WERI-Rb-1 (cell line): ENCODE measurements around the gene ARHGAP21.

ENCODE experiments used
- DNase-seq: peaks from one replicate; pipeline ENCODE4 v3.0.0-alpha.2; 2020
- H3K27ac ChIP-seq: fragments of 250-450 bp; sonication (Bioruptor Pico); 2 replicates; pipeline ENCODE4 v1.5.1; 2020; ENCODE audit warnings: mild to moderate bottlenecking, moderate library complexity
- H3K27me3 ChIP-seq: fragments of 250-450 bp; sonication (Bioruptor Pico); 2 replicates; pipeline ENCODE4 v1.5.1; 2021; ENCODE audit warnings: mild to moderate bottlenecking, low read depth, moderate library complexity; ENCODE audit not compliant: insufficient read depth, severe bottlenecking
- H3K36me3 ChIP-seq: fragments of 250-450 bp; sonication (Bioruptor Pico); 2 replicates; pipeline ENCODE4 v1.5.1; 2020; ENCODE audit warnings: mild to moderate bottlenecking, moderate library complexity
- H3K4me3 ChIP-seq: 2 replicates; pipeline ENCODE4 v1.5.1; 2011; ENCODE audit warnings: low read depth, mild to moderate bottlenecking, control low read depth, low read length
- H3K9me3 ChIP-seq: fragments of 250-450 bp; sonication (Bioruptor Pico); 2 replicates; pipeline ENCODE4 v1.5.1; 2021; ENCODE audit warnings: mild to moderate bottlenecking, moderate library complexity; ENCODE audit not compliant: severe bottlenecking
- CTCF ChIP-seq: IDR thresholded peaks from 2 replicates; pipeline ENCODE4 v1.5.1; 2011; ENCODE audit warnings: low read depth, mild to moderate bottlenecking, control low read depth, inconsistent platforms, low read length

ARHGAP21 gene

GRCh38 chr10:24645022-24645421 lies 78.7 kb downstream of the ARHGAP21 start:
- no peak for DNase-seq
- H3K36me3 ChIP-seq: no peaks in the 10 kb centered on the region
- TF ChIP-seq CTCF: no peak
- H3K27me3 ChIP-seq: no peaks in the 10 kb centered on the region
- H3K9me3 ChIP-seq: no peaks in the 10 kb centered on the region
- H3K27ac ChIP-seq: no peak overlapping the region
- H3K4me3 ChIP-seq: no peak overlapping the region

DNA sequence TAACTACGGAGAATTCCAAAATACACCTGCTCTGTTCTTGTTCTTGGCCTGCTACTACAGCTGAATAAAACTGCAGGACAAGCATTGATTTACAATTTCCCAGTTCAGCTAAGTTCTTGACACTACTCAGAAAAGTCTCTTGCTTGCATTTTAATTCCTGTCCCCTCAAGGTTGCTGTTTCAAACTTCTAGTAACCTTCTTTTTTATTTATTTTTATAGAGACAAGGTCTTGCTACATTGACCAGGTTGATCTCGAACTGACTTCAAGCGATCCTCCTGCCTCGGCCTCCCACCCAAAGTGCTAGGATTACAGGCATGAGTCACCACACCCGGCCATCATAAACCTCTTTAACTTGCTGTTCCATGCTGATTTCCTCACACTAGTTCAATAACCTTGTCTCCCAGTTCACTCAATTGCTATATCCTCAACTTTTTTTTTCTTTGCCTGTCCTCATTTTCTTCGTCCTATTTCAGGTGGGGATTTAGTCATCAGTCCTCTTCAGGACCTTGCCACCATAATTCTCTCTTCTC lies 79.9 kb downstream of the ARHGAP21 start:
- no peak for TF ChIP-seq CTCF
- H3K36me3 ChIP-seq: no peaks in the 10 kb centered on the region
- H3K27ac ChIP-seq: no peak overlapping the region
- DNase-seq: no peak
- H3K4me3 ChIP-seq: no peak overlapping the region
- no peaks in the 10 kb centered on the region for H3K27me3 ChIP-seq
- H3K9me3 ChIP-seq: no peaks in the 10 kb centered on the region

DNA sequence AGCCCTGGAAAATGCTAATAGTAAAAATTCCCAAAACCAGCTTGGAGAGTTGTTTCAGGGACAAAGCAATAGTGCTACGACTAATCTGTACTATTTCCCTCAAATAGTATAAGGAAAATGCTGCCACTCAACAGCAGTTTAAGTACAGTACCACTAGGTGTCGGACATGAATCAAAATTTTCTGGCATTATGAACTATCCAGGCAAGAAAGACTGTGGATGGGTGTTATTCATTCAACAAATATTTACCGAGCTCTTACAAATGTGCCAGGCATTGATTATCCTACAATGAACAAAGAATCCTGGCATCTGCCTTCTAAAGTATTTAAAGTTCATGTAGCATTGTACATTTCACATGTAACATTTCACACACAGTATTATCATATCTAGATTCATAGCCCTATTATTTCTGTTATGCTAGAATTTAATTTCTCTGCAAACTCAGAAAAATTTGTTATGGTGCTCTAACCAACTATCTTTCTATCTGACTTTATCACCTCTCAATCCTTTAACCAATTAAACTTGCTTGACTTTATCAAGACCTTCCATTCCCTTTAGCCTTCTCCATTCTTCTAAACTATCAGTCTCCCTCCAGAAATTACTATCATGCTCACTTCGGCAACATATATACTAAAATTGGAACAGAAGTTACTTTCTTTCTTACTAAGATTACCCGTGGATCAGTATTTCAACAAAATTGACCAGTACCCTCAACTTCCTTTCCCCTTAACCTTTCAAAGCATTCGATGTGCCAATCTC lies 80.6 kb downstream of the ARHGAP21 start:
- Histone ChIP-seq H3K27me3 (no peaks in the 10 kb centered on the region), H3K36me3 (no peaks in the 10 kb centered on the region), H3K9me3 (no peaks in the 10 kb centered on the region), H3K4me3 (no peak overlapping the region), H3K27ac (no peak overlapping the region)
- peak; percentile 11 for DNase-seq
- peak; percentile 26; the same call in 1 of the 2 replicates for TF ChIP-seq CTCF

DNA sequence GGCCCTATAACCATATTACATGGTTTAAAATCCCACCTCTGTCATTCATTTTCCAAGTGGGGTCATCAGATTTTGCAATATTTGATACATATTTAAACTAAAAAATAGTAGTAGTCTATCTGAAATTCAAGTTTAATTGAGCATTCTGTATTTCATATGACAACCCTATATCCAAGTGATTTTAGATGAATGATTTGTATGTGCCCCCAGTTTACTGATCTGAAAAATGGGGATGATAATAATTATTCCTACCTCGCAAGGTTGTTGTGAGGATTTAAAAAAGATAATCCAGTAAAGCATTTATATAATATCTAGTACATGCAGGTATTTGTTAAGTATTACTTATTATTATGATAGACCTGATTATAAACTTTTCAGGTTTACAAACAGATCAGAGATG lies 84.6 kb downstream of the ARHGAP21 start:
- Histone ChIP-seq H3K27me3 (no peaks in the 10 kb centered on the region), H3K9me3 (no peaks in the 10 kb centered on the region), H3K36me3 (no peaks in the 10 kb centered on the region), H3K27ac (no peak overlapping the region), H3K4me3 (no peak overlapping the region)
- no peak for DNase-seq
- no peak for TF ChIP-seq CTCF

DNA sequence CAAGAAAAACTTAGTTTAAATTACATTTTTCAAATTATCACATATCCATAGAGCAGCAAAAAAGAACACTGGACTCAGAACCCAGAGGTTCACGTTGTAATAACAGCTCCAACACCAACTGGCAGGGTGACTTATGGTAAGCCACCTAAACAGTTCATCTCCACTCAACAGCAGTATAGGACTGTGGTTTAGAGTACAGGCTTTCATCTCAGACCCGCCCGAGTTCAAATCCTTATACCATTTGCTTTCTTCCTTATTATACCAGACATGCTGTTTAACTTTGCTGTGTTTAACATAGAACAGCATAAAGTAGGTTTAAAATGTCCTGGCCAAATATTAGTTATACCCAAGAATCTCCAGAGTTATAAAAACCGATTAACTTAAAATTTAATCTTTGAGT lies 97.9 kb downstream of the ARHGAP21 start:
- H3K9me3 ChIP-seq: no peaks in the 10 kb centered on the region
- H3K27me3 ChIP-seq: no peaks in the 10 kb centered on the region
- no peak overlapping the region for H3K4me3 ChIP-seq
- no peaks in the 10 kb centered on the region for H3K36me3 ChIP-seq
- no peak for TF ChIP-seq CTCF
- DNase-seq: no peak
- H3K27ac ChIP-seq: no peak overlapping the region

GRCh38 chr10:24623383-24623782 lies 100.3 kb downstream of the ARHGAP21 start:
- Histone ChIP-seq H3K27ac (no peak overlapping the region), H3K9me3 (no peaks in the 10 kb centered on the region), H3K4me3 (no peak overlapping the region), H3K27me3 (no peaks in the 10 kb centered on the region), H3K36me3 (no peaks in the 10 kb centered on the region)
- no peak for DNase-seq
- TF ChIP-seq CTCF: no peak
